Vagina (tissue), 2 donors: ENCODE data around the gene HOXB3. TPM values are rescaled to one million over a fixed set of nuclear protein-coding genes. Genes with fewer than 3 reads are reported as not detected.

ENCODE experiments used
- DNase-seq, 2 donors: peaks; one replicate each; pipeline ENCODE4 v3.0.0-alpha.2; 2017; ENCODE audit errors: extremely low spot score in 2 of 2
- H3K27ac ChIP-seq: fragments of 200-600 bp; sonication (generic); one replicate; pipeline ENCODE4 v1.5.1; 2019
- H3K27me3 ChIP-seq: fragments of 200-600 bp; sonication (generic); one replicate; pipeline ENCODE4 v1.5.1; 2019
- H3K36me3 ChIP-seq, 2 donors: fragments of 200-600 bp; sonication (generic); one replicate each; pipeline ENCODE4 v1.5.1; 2017 to 2019
- H3K4me1 ChIP-seq: fragments of 200-600 bp; sonication (generic); one replicate; pipeline ENCODE4 v1.5.1; 2019
- H3K4me3 ChIP-seq, 2 donors: fragments of 200-600 bp; sonication (generic); 1 replicate in 1 of 2; 2 replicates in 1 of 2; pipeline ENCODE4 v1.5.1; 2016 to 2019
- H3K9me3 ChIP-seq: fragments of 200-600 bp; sonication (generic); one replicate; pipeline ENCODE4 v1.5.1; 2019
- POLR2A ChIP-seq, 2 donors: fragments of 450-650 bp; IDR thresholded peaks; one replicate each; pipeline ENCODE4 v1.6.1; 2017; ENCODE audit warnings: antibody characterized with exemption in 2 of 2, mild to moderate bottlenecking in 2 of 2, moderate library complexity in 2 of 2
- POLR2AphosphoS5 ChIP-seq, 2 donors: sonication (generic); formaldehyde crosslinking; IDR thresholded peaks; one replicate each; pipeline ENCODE4 v1.9.0; 2017; ENCODE audit warnings: antibody characterized with exemption in 2 of 2, mild to moderate bottlenecking in 2 of 2, low read depth in 1 of 2; ENCODE audit not compliant: insufficient read depth in 1 of 2
- intact Hi-C: fragments of 100-400 bp; cut with DNase I; formaldehyde crosslinking; loops from one replicate; pipeline ENCODE4 v1.15.1; 2023
- total RNA-seq: library from RNA; depleted of rRNA; stranded (reverse); fragments of >200 nt; gene quantifications from one replicate; pipeline ENCODE4 v1.2.3, GENCODE V29; 2016
- TF ChIP-seq, protein P1 (sequence below), 3 experiments: fragments of 450-650 bp in 2 of 3; fragments of 200-600 bp in 1 of 3; sonication (generic) in 1 of 3; IDR thresholded peaks; one replicate each; pipeline ENCODE4 v1.5.1; 2017 to 2019; ENCODE audit warnings: antibody characterized with exemption in 3 of 3, mild to moderate bottlenecking in 2 of 3, moderate library complexity in 2 of 3

Gene HOXB3
- total RNA-seq, 1 donor from 2014 or later = 17.7 TPM

GRCh38 chr17:48621410-48622392 lies 31.7 kb upstream of the HOXB3 start:
- intact Hi-C loops = no loop called here
- Histone ChIP-seq H3K27me3 (peaks cover 9% of the 10 kb centered on the region), H3K27ac (no peak overlapping the region), H3K36me3 (no peaks in the 10 kb centered on the region), H3K4me1 (peaks cover 31% of the 10 kb centered on the region), H3K4me3 (no peak overlapping the region), H3K9me3 (no peaks in the 10 kb centered on the region)
- TF ChIP-seq POLR2A (IDR thresholded peaks at IDR 0.05) (no peak), POLR2AphosphoS5 (IDR thresholded peaks at IDR 0.05; ENCODE audit: insufficient read depth in 1 of 2, low read depth in 1 of 2) (no peak)
- TF ChIP-seq, protein P1, sequence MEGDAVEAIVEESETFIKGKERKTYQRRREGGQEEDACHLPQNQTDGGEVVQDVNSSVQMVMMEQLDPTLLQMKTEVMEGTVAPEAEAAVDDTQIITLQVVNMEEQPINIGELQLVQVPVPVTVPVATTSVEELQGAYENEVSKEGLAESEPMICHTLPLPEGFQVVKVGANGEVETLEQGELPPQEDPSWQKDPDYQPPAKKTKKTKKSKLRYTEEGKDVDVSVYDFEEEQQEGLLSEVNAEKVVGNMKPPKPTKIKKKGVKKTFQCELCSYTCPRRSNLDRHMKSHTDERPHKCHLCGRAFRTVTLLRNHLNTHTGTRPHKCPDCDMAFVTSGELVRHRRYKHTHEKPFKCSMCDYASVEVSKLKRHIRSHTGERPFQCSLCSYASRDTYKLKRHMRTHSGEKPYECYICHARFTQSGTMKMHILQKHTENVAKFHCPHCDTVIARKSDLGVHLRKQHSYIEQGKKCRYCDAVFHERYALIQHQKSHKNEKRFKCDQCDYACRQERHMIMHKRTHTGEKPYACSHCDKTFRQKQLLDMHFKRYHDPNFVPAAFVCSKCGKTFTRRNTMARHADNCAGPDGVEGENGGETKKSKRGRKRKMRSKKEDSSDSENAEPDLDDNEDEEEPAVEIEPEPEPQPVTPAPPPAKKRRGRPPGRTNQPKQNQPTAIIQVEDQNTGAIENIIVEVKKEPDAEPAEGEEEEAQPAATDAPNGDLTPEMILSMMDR (IDR thresholded peaks at IDR 0.05) = no peak
- DNase-seq = no peak

DNA sequence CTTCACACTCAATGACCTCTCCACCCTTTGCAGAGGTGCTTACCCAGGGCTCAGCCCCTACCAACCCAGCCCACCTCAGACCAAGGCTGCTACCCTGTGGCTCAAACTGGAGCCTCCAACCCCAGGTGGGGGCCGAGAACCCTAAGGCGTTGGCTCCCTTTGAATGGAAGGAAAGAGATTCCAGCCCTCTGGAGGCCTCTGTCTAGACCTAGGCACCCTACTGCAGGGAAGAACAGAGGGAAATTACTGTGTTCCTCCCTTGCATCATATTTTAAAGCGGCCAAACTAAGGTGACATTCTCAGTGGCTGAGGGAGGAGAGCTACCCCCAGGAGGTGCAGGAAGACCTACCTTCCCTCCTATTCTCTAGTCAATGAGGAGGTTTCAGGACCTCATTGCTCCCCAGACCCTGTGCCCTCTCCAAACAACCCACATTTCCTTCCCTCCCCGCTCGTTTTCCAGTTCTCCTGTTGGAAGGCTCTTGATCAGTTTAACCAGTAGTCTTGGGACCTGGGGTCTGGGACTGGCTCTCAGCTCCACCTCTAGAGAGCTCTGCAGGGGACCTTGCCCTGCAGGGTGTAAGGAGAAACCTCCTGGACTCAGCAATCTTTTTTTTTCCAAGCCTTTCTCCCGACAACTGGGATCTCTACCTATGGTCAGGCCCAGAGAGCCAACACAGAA lies 30.6 kb upstream of the HOXB3 start:
- no peak overlapping the region for H3K4me3 ChIP-seq
- H3K36me3 ChIP-seq = no peaks in the 10 kb centered on the region
- H3K27ac ChIP-seq = no peak overlapping the region
- no peak for DNase-seq
- H3K27me3 ChIP-seq = peaks cover 11% of the 10 kb centered on the region
- peaks cover 20% of the 10 kb centered on the region for H3K4me1 ChIP-seq
- intact Hi-C loops = no loop called here
- no peaks in the 10 kb centered on the region for H3K9me3 ChIP-seq
- TF ChIP-seq, protein P1 (IDR thresholded peaks at IDR 0.05) = no peak
- no peak for TF ChIP-seq POLR2A (IDR thresholded peaks at IDR 0.05)
- TF ChIP-seq POLR2AphosphoS5 (IDR thresholded peaks at IDR 0.05; ENCODE audit: insufficient read depth in 1 of 2, low read depth in 1 of 2) = no peak

DNA sequence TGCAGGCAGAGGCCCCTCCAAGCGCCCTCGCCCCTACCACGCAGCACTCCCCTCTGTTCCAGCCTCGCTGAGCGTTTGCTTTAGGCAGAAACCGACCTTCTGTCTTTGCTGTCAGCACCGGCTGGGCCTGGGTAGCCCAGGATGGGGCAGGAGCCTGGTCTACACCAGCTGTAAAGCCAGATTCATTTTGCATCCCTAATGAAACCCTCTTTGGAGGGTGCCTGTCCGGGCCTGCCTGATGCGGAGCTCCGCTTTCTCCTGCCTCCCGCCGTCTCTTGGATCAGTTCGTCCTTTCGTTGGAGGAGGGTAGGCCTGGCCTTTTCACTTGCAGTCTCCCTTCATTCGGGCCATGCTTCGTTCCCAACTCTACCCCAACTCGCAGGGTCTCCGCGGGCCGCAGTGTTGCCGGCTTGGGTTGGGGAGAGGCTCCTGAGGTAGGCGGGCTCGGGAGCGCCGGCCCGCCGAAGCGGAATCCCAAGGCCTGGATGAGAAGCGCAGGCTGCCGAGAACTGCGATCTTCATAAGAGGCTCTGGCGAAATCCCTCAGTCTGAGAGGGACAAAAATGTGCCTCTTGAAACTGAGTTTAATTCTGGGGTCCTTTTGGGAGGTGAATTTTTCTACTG lies 29.9 kb upstream of the HOXB3 start:
- no peak for TF ChIP-seq POLR2AphosphoS5 (IDR thresholded peaks at IDR 0.05; ENCODE audit: insufficient read depth in 1 of 2, low read depth in 1 of 2)
- TF ChIP-seq, protein P1 (IDR thresholded peaks at IDR 0.05) = no peak
- TF ChIP-seq POLR2A (IDR thresholded peaks at IDR 0.05) = no peak
- Histone ChIP-seq H3K4me1 (peaks cover 13% of the 10 kb centered on the region), H3K36me3 (no peaks in the 10 kb centered on the region), H3K4me3 (no peak overlapping the region), H3K27me3 (peaks cover 12% of the 10 kb centered on the region), H3K9me3 (no peaks in the 10 kb centered on the region), H3K27ac (no peak overlapping the region)
- no peak for DNase-seq
- intact Hi-C loops = no loop called here

GRCh38 chr17:48618256-48618896 lies 28.3 kb upstream of the HOXB3 start:
- Histone ChIP-seq H3K27me3 (peaks cover 17% of the 10 kb centered on the region), H3K27ac (no peak overlapping the region), H3K9me3 (no peaks in the 10 kb centered on the region), H3K4me3 (no peak overlapping the region), H3K4me1 (peaks cover 16% of the 10 kb centered on the region), H3K36me3 (no peaks in the 10 kb centered on the region)
- no peak for DNase-seq
- no peak for TF ChIP-seq POLR2A (IDR thresholded peaks at IDR 0.05)
- TF ChIP-seq POLR2AphosphoS5 (IDR thresholded peaks at IDR 0.05; ENCODE audit: insufficient read depth in 1 of 2, low read depth in 1 of 2) = peak in 1 of 2 donors; percentile 48
- TF ChIP-seq, protein P1 (IDR thresholded peaks at IDR 0.05) = peak; percentile 79 to 98 (median 97)
- intact Hi-C loops = no loop called here
